GM12878 (cell line): ENCODE measurements around the gene MIPOL1. TPM values are rescaled to one million over a fixed set of nuclear protein-coding genes. Genes with fewer than 3 reads are reported as not detected.

ENCODE experiments used
- ATAC-seq: fragments of 200-7000 bp; cut with Tn5 transposase; 3 replicates; pipeline ENCODE4 v1.9.1; 2020; ENCODE audit warnings: mild to moderate bottlenecking, moderate library complexity
- BruUV-seq: library from RNA; stranded (reverse); fragments of 400-500 nt; replicated peaks from 2 replicates; lab custom pipeline; 2021; lab: Mats Ljungman, UMichigan
- CTCF ChIA-PET: fragments of 300-600 bp; sonication (Branson Sonifier 250); formaldehyde crosslinking; extraction: SDS; loops from one replicate; lab custom pipeline; 2021; ENCODE audit warnings: inconsistent platforms; lab: Yijun Ruan, JAX
- POLR2A ChIA-PET: fragments of 350-600 bp; formaldehyde crosslinking; extraction: SDS; loops from one replicate; lab custom pipeline; 2021; ENCODE audit warnings: inconsistent platforms; lab: Charles Lee
- RAD21 ChIA-PET: fragments of 300-600 bp; sonication (Branson Sonifier 250); formaldehyde crosslinking; loops from one replicate; lab custom pipeline; 2023; ENCODE audit warnings: antibody characterized with exemption; ENCODE audit not compliant: unreplicated experiment; lab: Charles Lee
- SMC1A ChIA-PET: fragments of 300-600 bp; sonication (Branson Sonifier 250); formaldehyde crosslinking; loops from one replicate; lab custom pipeline; 2023; ENCODE audit not compliant: unreplicated experiment, uncharacterized antibody; lab: Charles Lee
- DNase-seq: peaks from one replicate; pipeline ENCODE4 v3.0.0-alpha.2; 2011; ENCODE audit warnings: low read depth, low spot score
- FAIRE-seq: peaks from 3 replicates; lab custom pipeline; 2011; peaks lifted over from hg19 to GRCh38; lab: Jason Lieb, UNC
- H2AFZ ChIP-seq: 2 replicates; pipeline ENCODE4 v1.6.0; 2011; ENCODE audit warnings: low read depth, low read length, control low read depth; ENCODE audit not compliant: control insufficient read depth
- H3K27ac ChIP-seq: 2 replicates; pipeline ENCODE4 v1.5.1; 2011; ENCODE audit warnings: control low read depth; ENCODE audit not compliant: control insufficient read depth, insufficient read depth
- H3K27me3 ChIP-seq, 2 experiments: replicated peaks in 1 of 2; 2 replicates each; pipeline versions ENCODE4 v1.6.0 to v1.6.1; 2011; ENCODE audit warnings: low read length in 1 of 2; ENCODE audit not compliant: control insufficient read depth in 2 of 2, insufficient read depth in 2 of 2
- H3K36me3 ChIP-seq, 2 experiments: 2 replicates each; pipeline ENCODE4 v1.5.1; 2011; ENCODE audit warnings: low read length in 1 of 2; ENCODE audit not compliant: control insufficient read depth in 2 of 2, insufficient read depth in 2 of 2
- H3K4me1 ChIP-seq: 2 replicates; pipeline ENCODE4 v1.6.1; 2011; ENCODE audit warnings: mild to moderate bottlenecking, low read length, moderate library complexity, mixed read lengths; ENCODE audit not compliant: control insufficient read depth, insufficient read depth
- H3K4me2 ChIP-seq: 2 replicates; pipeline ENCODE4 v1.6.0; 2011; ENCODE audit warnings: control low read depth; ENCODE audit not compliant: control insufficient read depth, insufficient read depth
- H3K4me3 ChIP-seq: fragments of 200-600 bp; sonication (generic); 2 replicates; pipeline ENCODE4 v1.5.1; 2016
- H3K79me2 ChIP-seq: 2 replicates; pipeline ENCODE4 v1.6.0; 2011; ENCODE audit warnings: low read length; ENCODE audit not compliant: control insufficient read depth, insufficient read depth
- H3K9ac ChIP-seq: 2 replicates; pipeline ENCODE4 v1.8.0; 2011; ENCODE audit warnings: low read length, control low read depth, mixed read lengths; ENCODE audit not compliant: control insufficient read depth, insufficient read depth
- H3K9me3 ChIP-seq: replicated peaks from 3 replicates; pipeline ENCODE4 v1.5.1; 2011; ENCODE audit warnings: mild to moderate bottlenecking, low read length; ENCODE audit not compliant: control insufficient read depth, insufficient read depth
- H4K20me1 ChIP-seq: 2 replicates; pipeline ENCODE4 v1.6.0; 2011; ENCODE audit not compliant: control insufficient read depth, insufficient read depth
- CREM ChIP-seq: IDR thresholded peaks from 2 replicates; pipeline ENCODE4 v1.6.1; 2014; ENCODE audit warnings: antibody characterized with exemption, low read depth
- ESRRA ChIP-seq: IDR thresholded peaks from 2 replicates; pipeline ENCODE4 v1.6.1; 2012; ENCODE audit warnings: mild to moderate bottlenecking, low read length, improper control_type of control experiment
- JUND ChIP-seq: IDR thresholded peaks from 2 replicates; pipeline ENCODE4 v1.6.1; 2012; ENCODE audit warnings: low read depth, mild to moderate bottlenecking, low read length, improper control_type of control experiment, moderate library complexity
- MYB ChIP-seq: fragments of 150-350 bp; IDR thresholded peaks from 2 replicates; pipeline ENCODE4 v1.6.1; 2014; ENCODE audit warnings: mild to moderate bottlenecking, low read depth, low read length, borderline replicate concordance
- NR2F1 ChIP-seq: fragments of 450-650 bp; conservative IDR thresholded peaks from 2 replicates; pipeline ENCODE4 v1.6.1; 2017; ENCODE audit warnings: mild to moderate bottlenecking
- NRF1 ChIP-seq: conservative IDR thresholded peaks from 2 replicates; pipeline ENCODE4 v1.6.1; 2011; ENCODE audit warnings: mild to moderate bottlenecking, low read depth, low read length, improper control_type of control experiment
- POLR2AphosphoS2 ChIP-seq: IDR thresholded peaks from 2 replicates; pipeline ENCODE4 v1.6.1; 2011; ENCODE audit warnings: low read depth, mild to moderate bottlenecking, low read length, improper control_type of control experiment, moderate library complexity
- RFX5 ChIP-seq: IDR thresholded peaks from 2 replicates; pipeline ENCODE4 v1.6.1; 2011; ENCODE audit warnings: low read depth, low read length, improper control_type of control experiment
- SIN3A ChIP-seq: IDR thresholded peaks from 2 replicates; pipeline ENCODE4 v1.6.1; 2012; ENCODE audit warnings: low read depth, low read length, improper control_type of control experiment
- SMARCA5 ChIP-seq: fragments of 450-650 bp; IDR thresholded peaks from 2 replicates; pipeline ENCODE4 v1.6.1; 2017; ENCODE audit warnings: mild to moderate bottlenecking
- SMC3 ChIP-seq: IDR thresholded peaks from 2 replicates; pipeline ENCODE4 v1.6.1; 2011; ENCODE audit warnings: low read length, improper control_type of control experiment, borderline replicate concordance
- SUZ12 ChIP-seq: fragments of 200-600 bp; sonication (generic); IDR thresholded peaks from one replicate; pipeline ENCODE4 v1.6.1; 2018; ENCODE audit warnings: antibody characterized with exemption, mild to moderate bottlenecking; ENCODE audit not compliant: unreplicated experiment
- USF1 ChIP-seq: IDR thresholded peaks from 2 replicates; pipeline ENCODE4 v1.6.1; 2011; ENCODE audit warnings: borderline replicate concordance, low read depth, mild to moderate bottlenecking, moderate library complexity, mixed read lengths, low read length; ENCODE audit not compliant: insufficient read depth; ENCODE audit errors: extremely low read length
- WRNIP1 ChIP-seq: IDR thresholded peaks from 2 replicates; pipeline ENCODE4 v1.6.1; 2011; ENCODE audit warnings: low read depth, low read length, improper control_type of control experiment, borderline replicate concordance
- ZNF592 ChIP-seq: fragments of 450-650 bp; IDR thresholded peaks from 2 replicates; pipeline ENCODE4 v1.6.1; 2017; ENCODE audit warnings: mild to moderate bottlenecking, moderate library complexity
- WGBS: methylation state at CpG from one replicate; pipeline ENCODE4 v1.1.6; 2016; ENCODE audit warnings: low lambda C conversion rate; ENCODE audit not compliant: insufficient replicate concordance, insufficient coverage; ENCODE audit errors: missing lambda C conversion rate; 5-methylcytosine and 5-hydroxymethylcytosine counted together
- in situ Hi-C: fragments of 300-500 bp; cut with MboI; formaldehyde crosslinking; loops from 9 replicates; pipeline ENCODE4 v1.14.3; 2018; ENCODE audit warnings: mixed read lengths
- intact Hi-C: fragments of 100-400 bp; cut with micrococcal nuclease; formaldehyde crosslinking; loops from one replicate; pipeline ENCODE4 v1.14.2; 2022; ENCODE audit not compliant: unreplicated experiment
- polyA plus RNA-seq, 11 experiments: library from polyadenylated mRNA; depleted of rRNA in 4 of 11; unstranded in 6 of 11; stranded (reverse) in 5 of 11; fragments of >200 nt; fragmentation: Nextera tagmentation in 4 of 11; fragmentation: Illumina TruSeq in 1 of 11; extraction: Ambion mirVana in 4 of 11; extraction: Trizol in 1 of 11; gene quantifications; 1 replicate in 1 of 11; 2 replicates in 10 of 11; pipeline versions ENCODE4 v1.2.1 to v1.2.3, GENCODE V29; 2011 to 2016; ENCODE audit warnings: inconsistent platforms in 2 of 11, missing spikeins in 2 of 11, low read depth in 1 of 11
- total RNA-seq, 4 experiments: library from RNA; depleted of rRNA in 3 of 4; stranded (reverse); fragments of >200 nt in 3 of 4; fragmentation: Illumina TruSeq in 1 of 4; extraction: Trizol in 1 of 4; gene quantifications; 2 replicates each; pipeline versions ENCODE4 v1.2.1 to v1.2.3, GENCODE V29; 2013 to 2021
- TF ChIP-seq, protein P1 (sequence below): fragments of 450-650 bp; IDR thresholded peaks from 2 replicates; pipeline ENCODE4 v1.6.1; 2017; ENCODE audit warnings: mild to moderate bottlenecking, low read depth, inconsistent platforms; ENCODE audit not compliant: poor library complexity, severe bottlenecking

MIPOL1 gene
- total and polyA plus RNA-seq, 10 of the 15 experiments (the other 5 are each of a cell fraction or from before 2014, with no cell fraction given), result 0.06 TPM; not detected in 9

DNA sequence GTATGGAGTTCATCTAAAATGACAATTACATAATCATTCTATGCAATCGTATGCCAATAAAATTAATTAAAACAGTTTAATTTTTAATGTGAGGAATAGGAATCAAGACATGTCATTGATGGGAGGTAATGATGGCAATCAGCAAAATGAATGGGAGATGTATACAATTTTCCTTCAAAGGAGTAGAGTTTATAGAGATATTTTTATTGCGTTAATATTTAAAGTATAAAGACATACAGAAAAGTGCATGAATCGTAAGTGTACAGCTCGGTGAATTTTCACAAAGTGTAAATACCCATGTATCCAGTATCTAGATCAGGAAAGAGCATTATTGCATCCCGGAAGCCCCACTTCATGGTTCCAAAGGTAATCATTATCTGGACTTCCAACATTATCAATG is 1.2 kb downstream of the MIPOL1 start:
- ATAC-seq, result no peak
- no TSS peak for BruUV-seq
- Histone ChIP-seq H3K27ac (no peak overlapping the region), H3K9ac (no peak overlapping the region), H3K4me2 (no peak overlapping the region), H3K27me3 (no peaks in the 10 kb centered on the region), H3K4me1 (no peaks in the 10 kb centered on the region), H3K4me3 (no peak overlapping the region), H4K20me1 (no peaks in the 10 kb centered on the region), H3K36me3 (no peaks in the 10 kb centered on the region), H3K9me3 (no peaks in the 10 kb centered on the region; the same call in 2 of the 3 replicates), H2AFZ (no peak overlapping the region), H3K79me2 (no peaks in the 10 kb centered on the region)
- POLR2A ChIA-PET, result no interaction called here
- WGBS, result 79% methylated on average over 5 of the region's 5 CpGs
- FAIRE-seq, result no peak
- in situ Hi-C loops, result no loop called here
- SMC1A ChIA-PET, result no interaction called here
- RAD21 ChIA-PET, result no interaction called here
- CTCF ChIA-PET, result no interaction called here
- no peak for DNase-seq
- intact Hi-C loops, result no loop called here
- TF ChIP-seq SMC3 (no peak), NR2F1 (no peak), WRNIP1 (no peak), SIN3A (no peak), POLR2AphosphoS2 (no peak), SMARCA5 (no peak), NRF1 (no peak), USF1 (no peak), ZNF592 (no peak), RFX5 (no peak), CREM (no peak), MYB (no peak), ESRRA (no peak), JUND (no peak), SUZ12 (no peak)
- TF ChIP-seq, protein P1, sequence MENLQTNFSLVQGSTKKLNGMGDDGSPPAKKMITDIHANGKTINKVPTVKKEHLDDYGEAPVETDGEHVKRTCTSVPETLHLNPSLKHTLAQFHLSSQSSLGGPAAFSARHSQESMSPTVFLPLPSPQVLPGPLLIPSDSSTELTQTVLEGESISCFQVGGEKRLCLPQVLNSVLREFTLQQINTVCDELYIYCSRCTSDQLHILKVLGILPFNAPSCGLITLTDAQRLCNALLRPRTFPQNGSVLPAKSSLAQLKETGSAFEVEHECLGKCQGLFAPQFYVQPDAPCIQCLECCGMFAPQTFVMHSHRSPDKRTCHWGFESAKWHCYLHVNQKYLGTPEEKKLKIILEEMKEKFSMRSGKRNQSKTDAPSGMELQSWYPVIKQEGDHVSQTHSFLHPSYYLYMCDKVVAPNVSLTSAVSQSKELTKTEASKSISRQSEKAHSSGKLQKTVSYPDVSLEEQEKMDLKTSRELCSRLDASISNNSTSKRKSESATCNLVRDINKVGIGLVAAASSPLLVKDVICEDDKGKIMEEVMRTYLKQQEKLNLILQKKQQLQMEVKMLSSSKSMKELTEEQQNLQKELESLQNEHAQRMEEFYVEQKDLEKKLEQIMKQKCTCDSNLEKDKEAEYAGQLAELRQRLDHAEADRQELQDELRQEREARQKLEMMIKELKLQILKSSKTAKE, result no peak
